AG08395 (cell line): Measurements from ENCODE around the gene PAMR1.
"Not testable (repeated sequence)": the region's sequence is repeated elsewhere in the genome, so short reads cannot be mapped to it uniquely, and the experiment has no call there.

Source experiments
- DNase-seq: peaks from one replicate; pipeline ENCODE4 v3.0.0; 2012; ENCODE audit warnings: mixed read lengths, low spot score

PAMR1 gene

GRCh38 chr11:35545391-35546003 lies 20.1 kb upstream of the PAMR1 start:
- no peak for DNase-seq

GRCh38 chr11:35543481-35543880 lies 18.1 kb upstream of the PAMR1 start:
- DNase-seq, result no peak

- DNase-seq, result peak; percentile 75
These were observed 16.4 kb upstream of the PAMR1 start for GRCh38 chr11:35541621-35542375.

GRCh38 chr11:35540526-35540925 lies 15.1 kb upstream of the PAMR1 start:
- DNase-seq, result no peak

GRCh38 chr11:35539781-35540281 lies 14.4 kb upstream of the PAMR1 start:
- peak; percentile 74 for DNase-seq

GRCh38 chr11:35539256-35539655 lies 13.8 kb upstream of the PAMR1 start:
- no peak for DNase-seq

GRCh38 chr11:35536470-35536869 lies 11.1 kb upstream of the PAMR1 start:
- no peak for DNase-seq

GRCh38 chr11:35531246-35531645 lies 5.8 kb upstream of the PAMR1 start:
- no peak for DNase-seq

- peak; percentile 89 for DNase-seq
These were observed 4.6 kb upstream of the PAMR1 start for GRCh38 chr11:35529971-35530495.

GRCh38 chr11:35526370-35526792 lies 965 bp upstream of the PAMR1 start:
- no peak for DNase-seq

GRCh38 chr11:35524780-35525179 lies 636 bp downstream of the PAMR1 start:
- no peak for DNase-seq

GRCh38 chr11:35523861-35524260 lies 1.6 kb downstream of the PAMR1 start:
- no peak for DNase-seq

- peak; percentile 61 for DNase-seq
These were observed 2.1 kb downstream of the PAMR1 start for GRCh38 chr11:35523331-35523768.

- DNase-seq, result not testable (repeated sequence)
These were observed 3.3 kb downstream of the PAMR1 start for GRCh38 chr11:35522091-35522490.

- DNase-seq, result no peak
These were observed 5.0 kb downstream of the PAMR1 start for GRCh38 chr11:35520376-35520775.

- DNase-seq, result peak; percentile 30
These were observed 6.7 kb downstream of the PAMR1 start for GRCh38 chr11:35518766-35519165.

- no peak for DNase-seq
These were observed 7.9 kb downstream of the PAMR1 start for GRCh38 chr11:35517481-35517880.

- no peak for DNase-seq
These were observed 9.0 kb downstream of the PAMR1 start for GRCh38 chr11:35516403-35516802.

- DNase-seq, result peak; percentile 86
These were observed 10.2 kb downstream of the PAMR1 start for GRCh38 chr11:35515224-35515623.

- no peak for DNase-seq
These were observed 10.9 kb downstream of the PAMR1 start for GRCh38 chr11:35514481-35514880.

GRCh38 chr11:35511666-35512065 lies 13.8 kb downstream of the PAMR1 start:
- peak; percentile 94 for DNase-seq

- no peak for DNase-seq
These were observed 17.7 kb downstream of the PAMR1 start for GRCh38 chr11:35507688-35508087.

- DNase-seq, result no peak
These were observed 23.6 kb downstream of the PAMR1 start for GRCh38 chr11:35501776-35502175.
